DMS114 treated with DMSO at 0.1 percent for 48 hours (cell line): Measurements from ENCODE around the gene INPP4B.
"Not testable (repeated sequence)": the region's sequence is repeated elsewhere in the genome, so short reads cannot be mapped to it uniquely, and the experiment has no call there.

Experiments
- DNase-seq: peaks from one replicate; lab custom pipeline; 2025; ENCODE audit not compliant: unreplicated experiment; lab: John Stamatoyannopoulos, UW

Gene INPP4B

DNA sequence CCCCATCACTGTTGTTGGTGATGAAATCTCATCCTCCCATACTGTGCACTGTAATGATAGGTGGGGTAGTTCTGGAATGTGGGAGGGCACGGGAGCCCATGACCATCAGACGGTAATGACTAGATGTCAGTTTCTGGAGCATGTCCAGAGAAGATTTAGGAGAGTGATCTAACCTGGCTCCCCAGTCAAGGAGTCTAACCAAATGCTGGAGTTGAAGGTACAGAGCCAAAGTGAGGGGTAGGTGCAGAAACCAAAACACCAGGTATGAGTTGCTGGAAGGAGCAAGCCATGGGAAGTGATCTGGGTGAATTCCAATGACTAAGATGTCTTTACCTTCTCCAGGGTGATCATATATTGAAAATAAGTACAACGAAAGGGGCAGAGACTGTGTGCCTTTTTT is 296.9 kb downstream of the INPP4B start:
- DNase-seq = no peak

DNA sequence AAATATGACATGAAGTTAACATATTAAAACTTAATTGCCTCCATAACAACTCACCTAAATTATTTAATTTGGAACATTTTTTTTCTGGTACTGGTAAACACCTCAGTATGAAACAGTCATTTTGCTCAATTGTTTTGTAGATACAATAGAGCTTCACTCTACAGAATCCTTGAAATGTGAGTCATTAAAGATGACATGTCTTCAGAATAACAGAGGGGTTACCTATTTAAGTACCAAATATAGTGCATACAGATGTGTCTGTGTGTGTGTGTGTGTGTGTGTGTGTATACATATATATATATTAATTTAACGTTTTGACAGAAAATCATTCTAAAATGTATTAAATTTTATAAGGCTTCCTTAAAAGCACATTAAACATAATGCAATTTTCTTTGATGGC is 297.6 kb downstream of the INPP4B start:
- no peak for DNase-seq

DNA sequence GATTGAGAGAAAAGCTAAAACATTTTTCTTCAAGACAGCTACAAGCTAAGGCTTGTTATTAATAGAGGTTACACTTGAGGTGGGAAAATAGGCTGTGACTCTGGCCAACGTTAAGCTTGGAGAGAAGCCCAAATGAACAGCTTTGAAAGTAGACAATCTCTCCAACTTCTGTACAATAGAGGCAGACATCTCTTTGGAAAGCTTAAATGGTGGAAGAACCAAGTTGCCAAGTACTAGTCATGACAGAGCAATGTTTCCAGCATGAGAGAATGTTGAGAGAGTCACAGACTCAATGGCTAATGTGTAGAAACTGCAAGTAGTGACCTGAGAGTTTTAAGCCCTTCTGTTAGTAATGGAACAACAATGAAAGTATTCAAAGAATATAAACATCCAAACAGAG is 298.1 kb downstream of the INPP4B start:
- no peak for DNase-seq

DNA sequence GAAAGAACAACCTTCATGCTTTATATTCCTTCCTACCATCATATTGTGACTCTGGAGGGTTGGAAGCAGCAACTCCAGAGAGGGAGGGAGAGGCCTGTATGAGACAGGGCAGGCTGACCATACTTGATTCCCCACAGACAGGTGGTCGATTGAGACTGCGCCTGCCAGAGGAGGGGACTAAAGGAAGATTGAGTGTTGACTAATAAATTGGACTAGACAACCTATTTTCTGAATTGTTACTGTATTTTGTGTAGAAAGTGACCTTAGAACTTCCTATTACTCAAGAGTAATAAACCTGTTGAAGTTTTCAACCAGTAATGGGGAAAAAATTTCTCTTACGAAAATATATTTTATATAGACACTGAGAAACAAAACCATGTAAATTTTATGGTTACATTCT is 301.5 kb downstream of the INPP4B start:
- no peak for DNase-seq

DNA sequence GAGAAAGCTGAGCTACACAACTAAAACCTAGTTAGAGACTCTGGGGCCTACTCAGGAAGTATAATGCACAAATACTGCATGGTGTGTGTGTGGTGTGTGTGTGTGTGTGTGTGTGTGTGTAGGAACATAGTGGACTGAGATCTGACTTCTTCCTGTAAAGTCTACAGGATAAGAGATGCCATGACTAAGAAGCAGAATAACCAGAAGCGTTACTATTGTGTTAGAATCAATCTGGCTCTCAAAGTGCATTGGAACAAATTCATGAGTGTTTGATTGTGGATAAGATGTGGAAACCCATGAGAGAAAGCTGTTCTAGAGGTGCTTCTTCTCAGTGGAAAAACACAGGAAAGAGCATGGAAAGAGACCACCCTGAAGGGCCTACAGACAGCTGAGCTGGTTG is 302.1 kb downstream of the INPP4B start:
- no peak for DNase-seq

DNA sequence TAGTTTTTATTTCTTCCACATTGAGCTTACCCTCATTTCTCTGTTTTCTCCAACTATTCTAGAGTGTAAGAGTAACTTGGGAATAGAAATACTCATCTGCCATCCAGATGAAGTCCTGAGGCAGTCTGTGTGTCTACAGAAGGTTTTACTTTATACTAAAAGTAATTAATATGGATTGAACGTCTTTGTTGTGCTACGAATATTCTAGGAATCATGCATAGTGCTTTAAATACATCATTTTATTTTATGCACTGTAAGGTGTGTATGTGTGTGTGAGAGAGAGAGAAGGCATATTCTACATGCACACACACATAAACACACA is 305.7 kb downstream of the INPP4B start:
- DNase-seq = no peak

DNA sequence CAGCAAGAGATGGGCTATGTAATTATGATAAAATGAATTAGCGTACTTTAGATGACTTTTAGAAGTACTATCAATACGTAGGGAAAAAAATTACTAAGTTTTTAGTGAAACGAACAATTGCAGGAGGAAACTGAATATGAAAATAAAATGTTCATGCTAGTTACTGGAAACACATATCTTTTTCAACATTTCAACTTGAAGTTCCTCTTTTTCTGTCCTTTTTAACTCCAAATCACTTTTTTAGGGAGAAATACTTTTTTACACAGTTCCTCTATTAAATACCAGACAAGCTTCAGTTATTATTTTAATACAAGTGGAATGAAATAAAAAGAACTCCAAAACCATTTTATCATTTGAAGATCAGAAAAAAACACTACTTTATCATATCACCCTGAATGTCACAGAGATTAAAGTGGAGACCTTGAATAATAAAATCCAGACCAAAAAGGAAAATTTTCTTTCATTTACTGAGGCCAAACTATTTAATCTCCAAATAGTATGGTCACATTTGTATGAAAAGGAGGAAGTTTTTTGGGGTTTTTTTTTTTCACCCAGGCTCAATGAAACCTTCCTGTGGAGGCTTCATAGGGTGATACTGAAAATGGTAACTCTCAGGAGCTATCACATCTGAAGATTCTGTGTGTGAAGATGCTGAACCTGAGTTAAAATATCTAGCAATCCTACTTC is 306.2 kb downstream of the INPP4B start:
- no peak for DNase-seq

DNA sequence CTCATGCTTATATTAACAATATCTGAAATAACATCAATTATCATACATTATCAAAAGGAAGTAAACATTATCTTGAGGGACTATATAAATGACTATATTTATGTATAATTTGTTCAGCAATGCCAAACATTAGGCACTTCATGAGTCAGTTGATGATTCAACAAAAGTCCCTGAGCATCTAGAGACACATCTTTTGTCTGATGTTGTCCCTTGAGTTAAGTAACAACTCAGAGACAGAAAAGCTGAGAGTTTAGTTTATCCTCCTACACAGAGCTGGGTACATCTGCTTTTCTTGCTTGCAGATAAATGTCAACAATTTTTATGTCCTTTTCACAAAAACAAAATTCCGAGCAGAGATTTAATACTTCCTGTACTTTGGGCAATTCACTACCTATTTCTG is 311.1 kb downstream of the INPP4B start:
- no peak for DNase-seq

DNA sequence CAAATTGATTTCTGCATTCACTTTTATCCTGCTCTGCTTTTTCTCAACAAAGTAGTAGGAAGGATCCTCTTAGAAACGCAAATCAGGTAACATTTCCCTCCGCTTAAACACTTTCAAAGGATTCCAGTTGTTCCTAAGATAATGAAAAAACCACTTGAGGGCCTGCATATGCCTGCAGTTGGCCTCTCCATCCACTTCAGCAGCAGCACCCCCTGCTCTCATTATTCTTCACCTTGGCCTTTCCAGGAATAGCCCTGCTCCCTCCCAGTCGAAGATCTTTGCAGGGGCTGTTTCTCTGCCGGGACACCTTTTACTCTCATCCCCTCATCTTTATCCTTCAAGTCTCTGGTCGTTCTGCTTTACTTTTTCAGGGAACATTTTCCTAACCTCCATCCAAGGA is 314.0 kb downstream of the INPP4B start:
- DNase-seq = no peak

DNA sequence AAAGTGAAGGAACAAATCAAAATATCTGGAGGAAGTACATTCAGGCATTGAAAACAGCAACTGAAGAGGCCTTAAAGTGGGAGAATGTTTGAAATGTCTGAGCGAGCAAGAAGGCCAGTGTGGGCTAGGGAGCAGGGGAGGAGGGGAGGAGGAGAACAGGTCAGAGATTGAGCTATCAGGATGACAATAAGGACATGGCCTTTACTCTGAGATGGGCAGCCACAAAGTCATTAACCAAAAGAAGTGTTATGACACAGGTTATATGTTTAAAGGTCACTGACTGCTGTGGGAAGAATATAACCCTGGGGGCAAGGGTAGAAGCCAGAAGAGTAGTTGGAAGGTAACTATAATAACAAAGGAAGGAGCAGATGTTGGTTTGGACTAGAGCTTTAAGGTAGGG is 315.4 kb downstream of the INPP4B start:
- no peak for DNase-seq

DNA sequence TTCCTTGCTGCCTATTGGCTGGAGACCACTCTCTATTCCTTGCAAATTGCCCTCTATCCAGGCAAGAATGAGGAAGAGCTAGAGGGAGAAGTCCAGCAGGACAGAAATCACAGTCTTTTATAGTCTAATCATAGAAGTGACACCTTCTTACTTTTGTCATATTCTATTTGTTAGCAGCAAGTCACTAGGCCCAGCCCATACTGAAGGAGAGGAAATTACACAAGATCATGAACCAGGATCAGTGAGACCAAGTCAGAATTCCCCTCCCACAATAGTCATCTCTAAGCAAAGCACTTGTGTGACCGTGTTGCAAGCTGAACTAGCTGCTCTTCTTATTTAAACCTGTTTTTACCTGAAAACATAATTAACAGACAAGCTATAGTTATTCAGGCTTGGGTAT is 317.7 kb downstream of the INPP4B start:
- DNase-seq = no peak

DNA sequence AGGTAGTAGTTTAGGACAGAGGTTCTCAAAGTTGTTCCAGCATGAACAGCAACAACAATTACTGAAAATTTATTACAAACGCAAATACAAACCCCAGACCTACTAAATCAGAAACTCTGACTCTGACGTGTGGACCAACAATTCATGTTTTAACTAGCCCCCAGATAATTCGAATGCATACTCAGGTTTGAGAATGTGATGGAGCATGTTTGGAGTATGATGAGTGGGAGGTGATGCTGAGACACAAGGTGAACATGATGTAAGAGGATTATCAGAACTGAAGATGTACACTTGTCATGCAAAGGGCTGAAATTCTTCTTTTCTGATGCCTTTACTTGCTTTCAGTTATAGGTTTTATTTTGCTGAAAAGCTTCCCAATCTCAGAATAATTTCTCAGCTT is 323.0 kb downstream of the INPP4B start:
- no peak for DNase-seq

DNA sequence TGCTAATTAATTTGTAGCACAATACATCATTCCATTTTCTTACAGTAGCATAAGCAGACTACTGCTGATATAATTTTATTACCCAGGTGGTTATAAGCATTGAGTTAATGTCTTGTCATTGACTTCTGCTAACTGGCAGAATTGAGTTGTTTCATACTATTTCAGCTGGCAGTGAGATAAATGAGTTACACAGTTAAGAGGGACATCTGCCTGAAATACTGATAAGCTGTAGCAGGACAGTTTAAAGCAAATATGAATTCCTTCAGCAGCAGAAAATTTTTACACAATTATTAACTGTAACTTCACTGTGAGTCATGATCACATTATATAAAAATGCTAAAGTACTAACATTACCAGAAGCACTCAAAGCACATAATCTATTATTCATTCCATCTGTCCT is 326.8 kb downstream of the INPP4B start:
- DNase-seq = no peak

DNA sequence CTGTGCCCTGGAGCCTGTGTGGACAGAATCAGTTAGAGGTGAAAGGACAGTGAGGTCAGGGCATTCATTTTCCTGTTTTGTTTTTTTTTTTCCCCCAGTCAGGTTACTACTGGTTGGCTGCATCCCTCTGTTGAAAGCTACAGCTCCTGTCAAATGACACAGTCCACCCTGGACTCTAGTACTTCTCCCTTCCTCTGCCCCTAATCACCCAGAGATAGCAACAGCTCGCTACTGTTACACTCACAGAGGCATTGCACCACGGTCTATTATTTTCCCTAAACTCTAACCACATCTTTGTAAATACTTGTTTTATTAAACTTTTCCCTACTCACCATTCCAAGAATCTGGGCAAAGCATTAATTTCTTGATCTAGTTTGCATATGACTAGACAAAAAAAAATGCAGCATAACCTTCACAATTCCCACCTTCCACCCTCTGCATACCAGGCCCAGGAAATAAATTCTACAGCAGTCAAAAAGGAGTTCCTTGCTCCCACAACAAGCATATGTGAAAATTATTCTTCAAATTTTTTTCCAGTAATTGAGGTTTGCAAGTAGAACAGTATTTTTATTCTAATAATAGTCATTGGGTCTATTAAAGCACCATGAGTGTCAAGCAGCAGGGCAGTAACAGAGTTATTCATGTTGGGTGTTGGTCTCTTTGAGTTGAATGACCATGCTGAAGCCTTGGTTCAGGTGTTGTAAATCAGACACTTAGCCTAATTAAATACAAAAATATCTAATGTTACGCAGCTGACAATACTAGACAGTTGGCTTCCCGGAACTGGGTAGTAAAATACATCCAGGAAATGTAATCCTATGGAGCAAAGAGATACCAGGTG is 329.2 kb downstream of the INPP4B start:
- DNase-seq = no peak

DNA sequence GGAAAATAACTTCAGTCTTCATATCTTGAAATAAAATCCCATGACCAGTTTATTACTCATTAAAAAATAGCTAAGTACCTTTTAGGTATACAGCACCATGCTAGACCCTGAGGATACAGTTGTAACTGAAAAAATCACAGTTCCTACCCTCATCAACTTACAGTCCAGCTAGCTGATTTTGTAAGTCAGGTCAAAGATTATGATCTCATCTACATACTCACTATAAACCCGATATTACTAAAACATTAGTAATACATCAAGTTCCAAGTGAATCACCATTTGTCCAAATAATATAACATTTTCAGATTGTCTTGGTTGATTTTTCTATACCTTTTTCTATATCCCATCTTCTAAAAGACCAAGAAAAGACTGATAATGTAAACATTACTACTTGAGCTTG is 333.9 kb downstream of the INPP4B start:
- no peak for DNase-seq

DNA sequence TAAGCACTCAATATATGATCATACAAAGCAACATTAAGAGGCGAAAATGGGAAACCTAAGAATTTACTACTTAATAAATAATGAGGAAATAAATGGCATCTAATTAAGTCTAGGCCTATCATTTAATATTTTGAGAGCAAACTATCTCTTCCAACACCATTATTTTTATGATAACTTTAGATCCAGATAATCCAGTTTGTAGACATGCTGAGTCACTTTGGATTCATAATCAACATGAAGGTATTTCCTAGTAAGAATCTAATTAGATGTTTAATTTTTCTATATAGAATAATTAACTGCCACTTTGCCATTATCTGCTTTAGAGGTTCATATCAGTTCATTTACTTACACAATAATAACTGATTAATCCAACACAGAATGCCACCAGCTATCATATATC is 336.2 kb downstream of the INPP4B start:
- no peak for DNase-seq

DNA sequence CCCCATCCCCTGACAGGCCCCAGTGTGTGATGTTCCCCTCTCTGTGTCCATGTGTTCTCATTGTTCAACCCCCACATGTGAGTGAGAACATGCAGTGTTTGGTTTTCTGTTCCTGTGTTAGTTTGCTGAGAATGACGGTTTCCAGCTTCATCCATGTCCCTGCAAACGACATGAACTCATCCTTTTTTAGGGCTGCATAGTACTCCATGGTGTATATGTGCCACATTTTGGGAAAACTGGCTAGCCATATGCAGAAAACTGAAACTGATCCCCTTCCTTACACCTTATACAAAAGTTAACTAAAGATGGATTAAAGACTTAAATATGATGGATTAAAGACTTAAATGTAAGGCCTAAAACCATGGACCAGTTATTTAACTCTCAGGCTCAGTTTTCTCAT is 336.7 kb downstream of the INPP4B start:
- DNase-seq = not testable (repeated sequence)

DNA sequence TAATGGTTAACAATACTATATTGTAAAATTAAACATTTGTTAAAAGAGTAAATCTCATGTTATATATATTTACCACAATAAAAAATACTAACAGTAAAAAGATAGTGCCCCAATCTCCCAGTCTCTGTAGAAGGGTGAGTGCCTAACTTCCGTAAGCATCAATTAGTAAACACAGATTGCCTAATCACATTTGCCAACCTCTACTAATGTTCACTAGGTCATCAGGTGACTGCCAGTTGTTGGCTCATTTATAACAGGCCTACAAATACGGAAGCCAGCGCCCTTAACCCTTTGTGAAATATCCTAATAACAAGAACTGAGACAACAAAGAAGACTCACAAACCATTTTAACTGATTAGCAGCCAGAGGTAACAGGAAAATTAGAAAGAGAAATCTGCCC is 345.1 kb downstream of the INPP4B start:
- no peak for DNase-seq

DNA sequence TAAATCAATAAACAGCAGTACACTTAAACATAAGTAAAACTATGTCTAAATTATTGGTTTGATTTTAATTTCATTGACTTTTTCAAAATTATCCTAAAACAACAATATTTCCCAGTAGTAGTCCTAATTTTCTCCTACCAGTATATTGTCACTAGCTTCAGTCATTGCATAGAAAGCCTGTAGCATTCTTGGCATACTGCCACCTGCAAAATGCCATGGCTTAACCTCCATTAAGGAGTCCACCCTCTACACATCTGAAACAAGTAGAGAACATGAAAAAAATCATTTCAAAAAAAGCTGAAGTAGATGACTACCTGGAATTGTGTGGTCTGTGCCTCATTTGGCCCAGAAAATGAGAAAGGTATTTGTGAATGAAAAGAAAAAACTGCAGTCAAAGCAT is 348.5 kb downstream of the INPP4B start:
- DNase-seq = no peak

DNA sequence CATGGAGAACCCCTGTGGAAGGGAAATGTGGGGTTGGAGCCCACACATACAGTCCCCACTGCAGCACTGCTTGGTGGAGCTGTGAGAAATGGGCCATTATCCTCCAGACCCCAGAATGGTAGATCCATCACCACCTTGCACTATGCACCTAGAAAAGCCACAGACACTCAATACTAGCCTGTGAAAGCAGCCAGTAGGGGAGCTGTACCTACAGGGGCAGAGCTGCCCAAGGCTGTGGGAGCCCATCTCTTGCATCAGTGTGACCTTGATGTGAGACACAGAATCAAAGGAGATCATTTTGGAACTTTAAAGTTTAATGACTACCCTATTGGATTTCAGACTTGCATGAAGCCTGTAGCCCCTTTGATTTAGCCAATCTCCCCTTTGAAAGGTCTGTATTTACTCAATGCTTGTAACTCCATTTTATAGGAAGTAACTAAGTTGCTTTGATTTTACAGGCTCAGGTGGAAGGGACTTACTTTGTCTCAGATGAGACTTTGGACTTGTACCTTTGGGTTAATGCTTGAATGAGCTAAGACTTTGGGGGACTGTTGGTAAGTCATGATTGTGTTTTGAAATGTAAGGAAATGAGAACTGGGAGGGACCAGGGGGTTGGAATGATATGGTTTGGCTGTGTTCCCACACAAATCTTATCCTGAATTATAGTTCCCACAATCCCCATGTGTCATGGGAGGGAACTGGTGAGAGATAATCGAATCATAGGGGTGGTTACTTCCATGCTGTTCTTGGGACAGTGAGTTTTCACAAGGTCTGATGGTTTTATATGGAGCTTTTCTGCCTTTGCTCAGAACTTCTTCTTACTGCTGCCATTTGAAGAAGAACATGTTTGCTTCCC is 352.6 kb downstream of the INPP4B start:
- no peak for DNase-seq

DNA sequence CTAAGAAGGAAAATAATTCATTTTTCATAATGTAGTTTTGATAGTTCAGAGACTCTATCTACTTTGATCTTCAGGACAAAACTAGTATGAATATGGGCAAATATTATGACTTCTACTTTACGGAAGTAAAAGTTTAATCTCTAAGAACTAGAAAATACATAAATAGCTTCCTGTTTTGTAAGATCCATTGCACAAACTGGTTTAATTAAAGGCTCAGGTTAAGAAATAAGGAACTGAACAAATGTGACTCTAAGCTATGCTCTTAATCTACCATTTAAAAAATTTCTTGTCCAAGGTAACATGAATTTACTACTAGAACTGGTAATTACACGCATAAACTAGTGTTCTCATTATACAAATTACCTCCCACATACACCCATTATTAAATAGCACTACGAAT is 360.6 kb downstream of the INPP4B start:
- no peak for DNase-seq

DNA sequence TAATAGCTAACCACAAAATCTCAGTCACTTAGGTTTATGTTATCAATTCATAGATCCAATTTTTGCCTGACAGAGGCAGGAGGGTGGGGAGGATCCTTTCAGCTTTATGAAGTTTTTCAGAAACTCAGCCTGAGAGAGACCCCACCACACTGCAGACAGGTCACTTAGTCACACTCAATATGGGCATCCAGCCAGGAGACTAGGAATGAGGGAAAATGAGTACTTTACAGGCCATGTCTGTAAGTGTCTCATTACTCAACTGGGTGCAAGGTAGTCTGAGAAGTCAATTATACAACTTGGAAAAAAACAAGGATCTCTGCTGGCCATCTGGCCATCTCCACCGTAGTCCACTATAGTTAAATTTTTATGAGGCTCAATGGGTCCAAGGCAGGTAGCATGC is 365.9 kb downstream of the INPP4B start:
- DNase-seq = no peak
